K562 (cell line): Measurements from ENCODE around the gene SHISA4. TPM values are rescaled to one million over a fixed set of nuclear protein-coding genes. Genes with fewer than 3 reads are reported as not detected.

Experiments used
- CGGBP1 ChIP-seq: fragments of 250-450 bp; sonication (Bioruptor Pico); IDR thresholded peaks from 2 replicates; pipeline ENCODE4 v1.9.0; 2021; ENCODE audit warnings: mild to moderate bottlenecking
- EGR1 ChIP-seq: fragments of 450-650 bp; conservative IDR thresholded peaks from 2 replicates; pipeline ENCODE4 v1.6.1; 2017; ENCODE audit warnings: mild to moderate bottlenecking
- ERF ChIP-seq: fragments of 450-650 bp; formaldehyde crosslinking; IDR thresholded peaks from 2 replicates; pipeline ENCODE4 v1.4.0; 2020; ENCODE audit warnings: mild to moderate bottlenecking, mixed read lengths
- ESRRA ChIP-seq: fragments of 450-650 bp; IDR thresholded peaks from 2 replicates; pipeline ENCODE4 v1.6.1; 2014; ENCODE audit warnings: low read depth, mild to moderate bottlenecking, moderate library complexity, borderline replicate concordance
- ESRRB ChIP-seq: fragments of 250-450 bp; sonication (Bioruptor Pico); IDR thresholded peaks from 2 replicates; pipeline ENCODE4 v1.5.0; 2020; ENCODE audit warnings: mild to moderate bottlenecking, moderate library complexity, borderline replicate concordance
- ETV5 ChIP-seq: sonication (generic); formaldehyde crosslinking; IDR thresholded peaks from 2 replicates; pipeline ENCODE4 v1.4.0; 2020; ENCODE audit warnings: low read depth, mild to moderate bottlenecking, missing genetic modification reagents
- FOXO4 ChIP-seq: fragments of 450-650 bp; formaldehyde crosslinking; IDR thresholded peaks from 2 replicates; pipeline ENCODE4 v1.4.0; 2020; ENCODE audit warnings: mild to moderate bottlenecking, moderate library complexity
- MAZ ChIP-seq, 2 experiments: fragments of 450-650 bp in 1 of 2; sonication (generic) in 1 of 2; formaldehyde crosslinking; IDR thresholded peaks in 1 of 2; conservative IDR thresholded peaks in 1 of 2; 2 replicates each; pipeline versions ENCODE4 v1.4.0 to v1.5.0; 2020; ENCODE audit warnings: mild to moderate bottlenecking in 1 of 2, missing genetic modification reagents in 1 of 2
- MCM3 ChIP-seq: fragments of 450-650 bp; IDR thresholded peaks from 2 replicates; pipeline ENCODE4 v1.6.1; 2016
- POU5F1 ChIP-seq: fragments of 150-350 bp; IDR thresholded peaks from 2 replicates; pipeline ENCODE4 v1.6.1; 2014; ENCODE audit warnings: borderline replicate concordance, low read length, low read depth, mild to moderate bottlenecking; ENCODE audit not compliant: partially characterized antibody
- PRDM10 ChIP-seq: fragments of 450-650 bp; IDR thresholded peaks from 2 replicates; pipeline ENCODE4 v1.6.1; 2018; ENCODE audit not compliant: partially characterized antibody
- RAD51 ChIP-seq: fragments of 450-650 bp; IDR thresholded peaks from 2 replicates; pipeline ENCODE4 v1.7.1; 2016; ENCODE audit warnings: low read depth, mild to moderate bottlenecking, borderline replicate concordance
- RHOXF2B ChIP-seq: fragments of 250-450 bp; sonication (Bioruptor Pico); conservative IDR thresholded peaks from 2 replicates; pipeline ENCODE4 v1.5.1; 2021
- SP1 ChIP-seq: sonication (generic); formaldehyde crosslinking; IDR thresholded peaks from 2 replicates; pipeline ENCODE4 v1.8.1; 2022; ENCODE audit warnings: mild to moderate bottlenecking, missing genetic modification reagents
- TRIM28 ChIP-seq: fragments of 450-650 bp; IDR thresholded peaks from 2 replicates; pipeline ENCODE4 v1.6.1; 2017
- USF1 ChIP-seq: sonication (generic); formaldehyde crosslinking; IDR thresholded peaks from 2 replicates; pipeline ENCODE4 v1.9.0; 2022; ENCODE audit warnings: mild to moderate bottlenecking, missing genetic modification reagents
- ZNF124 ChIP-seq: sonication (generic); formaldehyde crosslinking; IDR thresholded peaks from 2 replicates; pipeline ENCODE4 v1.8.1; 2022; ENCODE audit warnings: missing genetic modification reagents
- ZNF24 ChIP-seq: fragments of 450-650 bp; IDR thresholded peaks from 2 replicates; pipeline ENCODE4 v1.6.1; 2016
- ZNF263 ChIP-seq: sonication (generic); formaldehyde crosslinking; IDR thresholded peaks from 2 replicates; pipeline ENCODE4 v1.8.0; 2022; ENCODE audit warnings: mild to moderate bottlenecking, missing genetic modification reagents, borderline replicate concordance
- ZNF57 ChIP-seq: fragments of 450-650 bp; formaldehyde crosslinking; IDR thresholded peaks from 2 replicates; pipeline ENCODE4 v1.4.0; 2020; ENCODE audit warnings: mild to moderate bottlenecking, moderate library complexity
- ZNF589 ChIP-seq: fragments of 200-800 bp; sonication (Bioruptor generic); IDR thresholded peaks from 2 replicates; pipeline ENCODE4 v1.6.1; 2016; ENCODE audit warnings: low read depth, missing genetic modification characterization, missing compliant biosample characterization
- ZNF699 ChIP-seq: fragments of 250-450 bp; sonication (Bioruptor Pico); IDR thresholded peaks from 2 replicates; pipeline ENCODE4 v1.8.0; 2021; ENCODE audit warnings: mild to moderate bottlenecking, moderate library complexity; ENCODE audit not compliant: insufficient replicate concordance
- ZSCAN29 ChIP-seq: fragments of 450-650 bp; IDR thresholded peaks from 2 replicates; pipeline ENCODE4 v1.6.1; 2017
- polyA plus RNA-seq, 8 experiments: library from polyadenylated mRNA; depleted of rRNA in 4 of 8; stranded (reverse) in 5 of 8; unstranded in 3 of 8; fragments of >200 nt; fragmentation: Nextera tagmentation in 2 of 8; fragmentation: Illumina TruSeq in 1 of 8; extraction: Ambion mirVana in 2 of 8; extraction: Trizol in 1 of 8; gene quantifications; 2 replicates each; pipeline versions ENCODE4 v1.2.1 to v1.2.3, GENCODE V29; 2011 to 2014; ENCODE audit warnings: inconsistent platforms in 1 of 8, missing spikeins in 1 of 8
- total RNA-seq, 7 experiments: library from RNA; depleted of rRNA in 6 of 7; stranded (reverse); fragments of >200 nt in 6 of 7; fragmentation: Illumina TruSeq in 2 of 7; extraction: Trizol in 2 of 7; gene quantifications; 2 replicates each; pipeline versions ENCODE4 v1.2.1 to v1.2.3, GENCODE V29; 2011 to 2021; ENCODE audit warnings: low replicate concordance in 1 of 7

The SHISA4 gene
- total and polyA plus RNA-seq, 9 of the 15 experiments (the other 6 are each of a cell fraction or from before 2014, with no cell fraction given): 0.15 to 0.95 (median 0.68) TPM; not detected in 2

- TF ChIP-seq ETV5 (CRISPR knock-in tag): peak; percentile 77
- TF ChIP-seq ZNF57 (CRISPR knock-in tag): no peak
- no peak for TF ChIP-seq ZNF699 (CRISPR knock-in tag)
- TF ChIP-seq ZNF589 (CRISPR knock-in tag): peak; percentile 55; the same call in 1 of the 2 replicates
- no peak for TF ChIP-seq RAD51
- TF ChIP-seq ZNF124: no peak
- no peak for TF ChIP-seq ZSCAN29
- TF ChIP-seq PRDM10: no peak
- TF ChIP-seq ESRRB: no peak
- TF ChIP-seq MCM3: no peak
- no peak for TF ChIP-seq USF1 (CRISPR knock-in tag)
- TF ChIP-seq TRIM28: 0 out of 2 replicates have a peak, but pooled peaks have one; percentile 18
- TF ChIP-seq EGR1: no peak
- TF ChIP-seq CGGBP1 (CRISPR knock-in tag): no peak
- TF ChIP-seq RHOXF2B (CRISPR knock-in tag): 0 out of 2 replicates have a peak, but pooled peaks have one; percentile 61
- TF ChIP-seq POU5F1: no peak
- peak; percentile 100 for TF ChIP-seq ZNF263 (CRISPR knock-in tag)
- TF ChIP-seq ESRRA: peak; percentile 85; the same call in 1 of the 2 replicates
- TF ChIP-seq ERF (CRISPR knock-in tag): no peak
- TF ChIP-seq SP1 (CRISPR knock-in tag): peak; percentile 76
- peak; percentile 71 to 86; a peak in 3 of 4 replicates for TF ChIP-seq MAZ (CRISPR knock-in tag; conservative IDR thresholded peaks at IDR 0.05 in 1 of 2, IDR thresholded peaks at IDR 0.05 in 1 of 2)
- 0 out of 2 replicates have a peak, but pooled peaks have one; percentile 76 for TF ChIP-seq FOXO4 (CRISPR knock-in tag)
- TF ChIP-seq ZNF24: peak; percentile 44; the same call in 1 of the 2 replicates
Observed at GRCh38 chr1:201895913-201896807, 7.5 kb downstream of the SHISA4 start (continued).
